22Rv1 (cell line): ENCODE measurements around the gene SUPT3H.

Experiments
- H3K27ac ChIP-seq: fragments of 450-650 bp; 2 replicates; pipeline ENCODE4 v1.5.1; 2017
- CTCF ChIP-seq: fragments of 450-650 bp; IDR thresholded peaks from 2 replicates; pipeline ENCODE4 v1.5.1; 2017; ENCODE audit warnings: mild to moderate bottlenecking
- ZFX ChIP-seq: fragments of 450-650 bp; IDR thresholded peaks from 2 replicates; pipeline ENCODE4 v1.6.1; 2017; ENCODE audit warnings: antibody characterized with exemption, borderline replicate concordance

The SUPT3H gene

GRCh38 chr6:45175272-45175671, 202.5 kb downstream of the SUPT3H start:
- no peak overlapping the region for H3K27ac ChIP-seq
- TF ChIP-seq ZFX (no peak), CTCF (no peak)

GRCh38 chr6:45174045-45174444, 203.7 kb downstream of the SUPT3H start:
- TF ChIP-seq ZFX (no peak), CTCF (no peak)
- H3K27ac ChIP-seq, result no peak overlapping the region

GRCh38 chr6:45171380-45171779, 206.4 kb downstream of the SUPT3H start:
- TF ChIP-seq CTCF (no peak), ZFX (no peak)
- H3K27ac ChIP-seq, result no peak overlapping the region

GRCh38 chr6:45170309-45170708, 207.4 kb downstream of the SUPT3H start:
- TF ChIP-seq ZFX, result no peak
- TF ChIP-seq CTCF, result no peak
- no peak overlapping the region for H3K27ac ChIP-seq

- TF ChIP-seq ZFX, result no peak
- TF ChIP-seq CTCF, result no peak
Observed at GRCh38 chr6:45169815-45170214, 207.9 kb downstream of the SUPT3H start.

GRCh38 chr6:45163952-45164766, 213.6 kb downstream of the SUPT3H start:
- TF ChIP-seq ZFX, result no peak
- no peak for TF ChIP-seq CTCF
- H3K27ac ChIP-seq, result no peak overlapping the region

More at GRCh38 chr6:45169815-45170214, 207.9 kb downstream of the SUPT3H start:
- no peak overlapping the region for H3K27ac ChIP-seq

- no peak for TF ChIP-seq ZFX
- TF ChIP-seq CTCF, result no peak
- H3K27ac ChIP-seq, result no peak overlapping the region
Observed at GRCh38 chr6:45160305-45160704, 217.4 kb downstream of the SUPT3H start.
